ENCODE data around the gene OSR1. TPM values are rescaled to one million over a fixed set of nuclear protein-coding genes. Genes with fewer than 3 reads are reported as not detected.

OSR1 gene
- total RNA-seq, 1 experiment from 2014 or later: 2.6 TPM

- no peak overlapping the region for H2AFZ ChIP-seq (ENCODE audit: low read depth, low read length, poor library complexity, severe bottlenecking)
- ChIA-PET POLR2A (no interaction called here), RAD21 (ENCODE audit: low non-redundant PET in 1 of 2, low total read pairs in 2 of 2, uncharacterized antibody in 2 of 2, unreplicated experiment in 2 of 2) (no interaction called here), CTCF (no interaction called here)
- H3K9me2 ChIP-seq (ENCODE audit: insufficient read depth): no peaks in the 10 kb centered on the region
- no peaks in the 10 kb centered on the region for H3K4me1 ChIP-seq (ENCODE audit: control insufficient read depth in 1 of 2, insufficient read depth in 2 of 2, low read length in 2 of 2)
- no peak overlapping the region for H3K4me3 ChIP-seq (replicated peaks in 1 of 2; ENCODE audit: low read depth in 1 of 2, low read length in 2 of 2)
- intact Hi-C loops (cut with micrococcal nuclease): no loop called here
- TF ChIP-seq ZFX (IDR thresholded peaks at IDR 0.05): no peak
- TF ChIP-seq FOSL1 (IDR thresholded peaks at IDR 0.05; ENCODE audit: low read depth): no peak
- TF ChIP-seq POLR2AphosphoS5 (IDR thresholded peaks at IDR 0.05; ENCODE audit: low read depth, low read length): no peak
- TF ChIP-seq ATF3 (IDR thresholded peaks at IDR 0.05): no peak
- no peak for TF ChIP-seq CEBPB (IDR thresholded peaks at IDR 0.05; ENCODE audit: low read depth)
- no peak for TF ChIP-seq SP1 (IDR thresholded peaks at IDR 0.05; ENCODE audit: low read depth)
- no peak for TF ChIP-seq SIN3A (IDR thresholded peaks at IDR 0.05; ENCODE audit: low read depth)
- TF ChIP-seq POLR2A (IDR thresholded peaks at IDR 0.05; ENCODE audit: borderline replicate concordance, extremely low read depth, insufficient read depth, insufficient read length): no peak
- no peak for TF ChIP-seq EZH2phosphoT487 (IDR thresholded peaks at IDR 0.05; ENCODE audit: borderline replicate concordance)
- TF ChIP-seq, protein P1, sequence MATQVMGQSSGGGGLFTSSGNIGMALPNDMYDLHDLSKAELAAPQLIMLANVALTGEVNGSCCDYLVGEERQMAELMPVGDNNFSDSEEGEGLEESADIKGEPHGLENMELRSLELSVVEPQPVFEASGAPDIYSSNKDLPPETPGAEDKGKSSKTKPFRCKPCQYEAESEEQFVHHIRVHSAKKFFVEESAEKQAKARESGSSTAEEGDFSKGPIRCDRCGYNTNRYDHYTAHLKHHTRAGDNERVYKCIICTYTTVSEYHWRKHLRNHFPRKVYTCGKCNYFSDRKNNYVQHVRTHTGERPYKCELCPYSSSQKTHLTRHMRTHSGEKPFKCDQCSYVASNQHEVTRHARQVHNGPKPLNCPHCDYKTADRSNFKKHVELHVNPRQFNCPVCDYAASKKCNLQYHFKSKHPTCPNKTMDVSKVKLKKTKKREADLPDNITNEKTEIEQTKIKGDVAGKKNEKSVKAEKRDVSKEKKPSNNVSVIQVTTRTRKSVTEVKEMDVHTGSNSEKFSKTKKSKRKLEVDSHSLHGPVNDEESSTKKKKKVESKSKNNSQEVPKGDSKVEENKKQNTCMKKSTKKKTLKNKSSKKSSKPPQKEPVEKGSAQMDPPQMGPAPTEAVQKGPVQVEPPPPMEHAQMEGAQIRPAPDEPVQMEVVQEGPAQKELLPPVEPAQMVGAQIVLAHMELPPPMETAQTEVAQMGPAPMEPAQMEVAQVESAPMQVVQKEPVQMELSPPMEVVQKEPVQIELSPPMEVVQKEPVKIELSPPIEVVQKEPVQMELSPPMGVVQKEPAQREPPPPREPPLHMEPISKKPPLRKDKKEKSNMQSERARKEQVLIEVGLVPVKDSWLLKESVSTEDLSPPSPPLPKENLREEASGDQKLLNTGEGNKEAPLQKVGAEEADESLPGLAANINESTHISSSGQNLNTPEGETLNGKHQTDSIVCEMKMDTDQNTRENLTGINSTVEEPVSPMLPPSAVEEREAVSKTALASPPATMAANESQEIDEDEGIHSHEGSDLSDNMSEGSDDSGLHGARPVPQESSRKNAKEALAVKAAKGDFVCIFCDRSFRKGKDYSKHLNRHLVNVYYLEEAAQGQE (IDR thresholded peaks at IDR 0.05; ENCODE audit: low read depth): no peak
- no peak for TF ChIP-seq CBX3 (IDR thresholded peaks at IDR 0.05; ENCODE audit: low read depth)
- TF ChIP-seq, protein P2, sequence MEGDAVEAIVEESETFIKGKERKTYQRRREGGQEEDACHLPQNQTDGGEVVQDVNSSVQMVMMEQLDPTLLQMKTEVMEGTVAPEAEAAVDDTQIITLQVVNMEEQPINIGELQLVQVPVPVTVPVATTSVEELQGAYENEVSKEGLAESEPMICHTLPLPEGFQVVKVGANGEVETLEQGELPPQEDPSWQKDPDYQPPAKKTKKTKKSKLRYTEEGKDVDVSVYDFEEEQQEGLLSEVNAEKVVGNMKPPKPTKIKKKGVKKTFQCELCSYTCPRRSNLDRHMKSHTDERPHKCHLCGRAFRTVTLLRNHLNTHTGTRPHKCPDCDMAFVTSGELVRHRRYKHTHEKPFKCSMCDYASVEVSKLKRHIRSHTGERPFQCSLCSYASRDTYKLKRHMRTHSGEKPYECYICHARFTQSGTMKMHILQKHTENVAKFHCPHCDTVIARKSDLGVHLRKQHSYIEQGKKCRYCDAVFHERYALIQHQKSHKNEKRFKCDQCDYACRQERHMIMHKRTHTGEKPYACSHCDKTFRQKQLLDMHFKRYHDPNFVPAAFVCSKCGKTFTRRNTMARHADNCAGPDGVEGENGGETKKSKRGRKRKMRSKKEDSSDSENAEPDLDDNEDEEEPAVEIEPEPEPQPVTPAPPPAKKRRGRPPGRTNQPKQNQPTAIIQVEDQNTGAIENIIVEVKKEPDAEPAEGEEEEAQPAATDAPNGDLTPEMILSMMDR (IDR thresholded peaks at IDR 0.05 in 2 of 3, conservative IDR thresholded peaks at IDR 0.05 in 1 of 3; ENCODE audit: borderline replicate concordance in 1 of 3, insufficient read depth in 1 of 3, low read depth in 2 of 3, low read length in 2 of 3): no peak
- TF ChIP-seq JUND (IDR thresholded peaks at IDR 0.05): no peak
- TF ChIP-seq RAD21 (IDR thresholded peaks at IDR 0.05; ENCODE audit: low read depth): no peak
- TF ChIP-seq YY1 (IDR thresholded peaks at IDR 0.05; ENCODE audit: extremely low read depth, insufficient replicate concordance, low read depth, low read length): no peak
- TF ChIP-seq EZH2 (IDR thresholded peaks at IDR 0.05): no peak
- no peaks in the 10 kb centered on the region for H3K79me2 ChIP-seq (ENCODE audit: insufficient read depth, low read length)
- no peaks in the 10 kb centered on the region for H3K36me3 ChIP-seq (ENCODE audit: control insufficient read depth in 1 of 2, insufficient read depth in 2 of 2, low read length in 2 of 2)
- no peak overlapping the region for H3K9ac ChIP-seq (ENCODE audit: low read length)
- no peaks in the 10 kb centered on the region; the same call in 1 of the 2 replicates for H4K20me1 ChIP-seq (ENCODE audit: insufficient read depth)
- no peaks in the 10 kb centered on the region for H3K9me3 ChIP-seq (ENCODE audit: control insufficient read depth in 1 of 2, insufficient read depth in 1 of 2, low read depth in 1 of 2, low read length in 2 of 2)
- no peak for ATAC-seq
- H3K4me2 ChIP-seq (ENCODE audit: low read length): no peak overlapping the region
- H3K27me3 ChIP-seq (ENCODE audit: insufficient read depth, low read length): no peaks in the 10 kb centered on the region
- no TSS peak for BruUV-seq (replicated peaks)
- no peak overlapping the region for H3K27ac ChIP-seq (ENCODE audit: low read depth, low read length)
- DNase-seq (ENCODE audit: low read depth, low spot score): no peak
Observed at GRCh38 chr2:19332503-19332902, 25.9 kb downstream of the OSR1 start.

Measured in HCT116 (cell line).